ENCODE data around the gene KLHL5. TPM values are rescaled to one million over a fixed set of nuclear protein-coding genes. Genes with fewer than 3 reads are reported as not detected.

KLHL5 gene
- total and polyA plus RNA-seq, 2 of the 4 experiments (the other 2 are of a cell fraction) = 58.8 to 97.7 TPM

DNA sequence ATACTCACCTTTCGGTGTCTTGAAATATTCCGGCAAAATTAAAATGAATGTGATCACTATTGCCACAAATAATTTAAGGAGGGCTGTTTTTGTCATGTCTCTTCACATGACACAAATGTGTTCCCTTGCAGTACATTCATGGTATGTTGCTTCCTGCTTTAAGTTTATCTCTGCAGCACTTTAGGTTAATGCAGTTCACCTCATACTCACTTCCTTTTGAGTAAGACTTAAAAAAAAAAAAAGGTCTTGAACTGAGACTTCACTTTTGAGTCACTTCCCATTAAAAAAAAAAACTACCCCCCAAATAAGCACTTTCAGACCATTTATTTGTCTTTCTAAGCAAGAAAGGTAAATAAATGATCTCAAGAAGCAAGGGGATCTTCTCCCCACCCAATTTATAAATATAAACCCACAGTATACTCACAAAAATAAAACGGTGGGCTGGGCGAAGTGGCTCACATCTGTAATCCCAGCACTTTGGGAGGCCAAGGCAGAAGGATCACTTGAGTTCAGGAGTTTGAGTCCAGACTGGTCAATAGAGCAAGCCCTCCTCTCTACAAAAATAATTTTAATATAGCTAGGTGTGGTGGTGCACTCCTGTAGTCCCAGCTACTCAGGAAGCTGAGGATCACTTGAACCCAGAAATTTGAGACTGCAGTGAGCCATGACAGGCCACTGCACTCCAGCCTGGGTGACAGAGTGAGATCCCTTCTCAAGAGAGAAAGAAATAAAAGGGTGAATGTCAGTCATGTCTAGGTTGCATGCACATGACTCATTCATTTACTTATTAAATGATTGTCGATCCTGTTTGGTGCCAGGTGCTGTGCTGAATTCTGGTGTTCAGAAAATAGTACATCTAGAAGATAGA lies 29.6 kb upstream of the KLHL5 start, which contains the start of gene TMEM156:
Gene TMEM156 (minus strand): TSS at position 192 of the 868 bp plus-strand sequence. CDS start 96 bp downstream, at position 96.
- Histone ChIP-seq H2BK5ac (ENCODE audit: low read depth, low read length, poor library complexity, severe bottlenecking) (peak within 1 kb of the TSS; percentile 93), H3K4me1 (ENCODE audit: control insufficient read depth, insufficient read depth, low read length) (peaks cover 20% of the 10 kb centered on the region), H3K56ac (ENCODE audit: extremely low read depth, insufficient read depth, low read length) (peak within 1 kb of the TSS; percentile 78), H3K23ac (ENCODE audit: low read depth, low read length) (peak within 1 kb of the TSS; percentile 50; the same call in 1 of the 2 replicates), H2AK5ac (ENCODE audit: low read depth, low read length) (peak within 1 kb of the TSS; percentile 98), H4K20me1 (ENCODE audit: insufficient read depth, low read length) (no peaks in the 10 kb centered on the region), H4K5ac (ENCODE audit: low read depth, low read length) (peak within 1 kb of the TSS; percentile 67), H2BK20ac (ENCODE audit: low read depth, low read length) (peak within 1 kb of the TSS; percentile 90), H3K9ac (ENCODE audit: low read depth, low read length) (peak within 1 kb of the TSS; percentile 21; the same call in 1 of the 2 replicates), H2AFZ (replicated peaks; ENCODE audit: low read length, poor library complexity) (no peak within 1 kb of the TSS), H3K36me3 (ENCODE audit: control insufficient read depth, insufficient read depth, low read length) (no peaks in the 10 kb centered on the region), H2BK15ac (ENCODE audit: low read depth, low read length) (peak within 1 kb of the TSS; percentile 91; the same call in 2 of the 3 replicates), H4K91ac (ENCODE audit: insufficient read depth, low read depth, low read length) (peak within 1 kb of the TSS; percentile 83), H3K27ac (ENCODE audit: insufficient read depth, low read length) (peak within 1 kb of the TSS; percentile 87), H3K14ac (replicated peaks; ENCODE audit: low read depth, low read length) (peak within 1 kb of the TSS; percentile 89), H3K4me3 (ENCODE audit: insufficient read depth, low read depth, low read length) (no peak within 1 kb of the TSS), H2BK120ac (ENCODE audit: low read depth, low read length) (peak within 1 kb of the TSS; percentile 97), H3K4me2 (ENCODE audit: low read depth, low read length) (no peak within 1 kb of the TSS; the same call in 1 of the 2 replicates), H3K27me3 (ENCODE audit: control insufficient read depth, insufficient read depth, low read length) (no peaks in the 10 kb centered on the region), H3K79me1 (ENCODE audit: low read depth in 1 of 2, low read length in 2 of 2) (peaks cover 0 to 4% of the 10 kb centered on the region in 2 experiments; a peak in 2 of 4 replicates), H4K8ac (ENCODE audit: low read depth in 2 of 2, low read length in 2 of 2) (peak within 1 kb of the TSS; percentile 82 to 85), H3K9me1 (ENCODE audit: insufficient read depth, low read length) (peaks cover 4% of the 10 kb centered on the region; the same call in 1 of the 2 replicates), H3K9me3 (ENCODE audit: control insufficient read depth, insufficient read depth, low read length) (no peaks in the 10 kb centered on the region), H3K4ac (ENCODE audit: low read depth, low read length) (peak within 1 kb of the TSS; percentile 96), H3K18ac (ENCODE audit: low read depth, low read length) (peak within 1 kb of the TSS; percentile 83), H2AK9ac (replicated peaks; ENCODE audit: low read depth, low read length, poor library complexity) (no peak within 1 kb of the TSS)
- DNase-seq = peak; percentile 80
- TF ChIP-seq MXI1 (IDR thresholded peaks at IDR 0.05; ENCODE audit: borderline replicate concordance, low read depth, low read length) (no peak), POLR2A (IDR thresholded peaks at IDR 0.05; ENCODE audit: low read depth, low read length) (no peak), MAZ (IDR thresholded peaks at IDR 0.05; ENCODE audit: borderline replicate concordance, low read depth, low read length) (no peak), RFX5 (IDR thresholded peaks at IDR 0.05; ENCODE audit: low read depth, low read length) (no peak), SMC3 (IDR thresholded peaks at IDR 0.05; ENCODE audit: low read depth, low read length) (no peak)
- TF ChIP-seq, protein P1, sequence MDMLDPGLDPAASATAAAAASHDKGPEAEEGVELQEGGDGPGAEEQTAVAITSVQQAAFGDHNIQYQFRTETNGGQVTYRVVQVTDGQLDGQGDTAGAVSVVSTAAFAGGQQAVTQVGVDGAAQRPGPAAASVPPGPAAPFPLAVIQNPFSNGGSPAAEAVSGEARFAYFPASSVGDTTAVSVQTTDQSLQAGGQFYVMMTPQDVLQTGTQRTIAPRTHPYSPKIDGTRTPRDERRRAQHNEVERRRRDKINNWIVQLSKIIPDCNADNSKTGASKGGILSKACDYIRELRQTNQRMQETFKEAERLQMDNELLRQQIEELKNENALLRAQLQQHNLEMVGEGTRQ (IDR thresholded peaks at IDR 0.05; ENCODE audit: low read depth, low read length) = no peak
- TF ChIP-seq, protein P2, sequence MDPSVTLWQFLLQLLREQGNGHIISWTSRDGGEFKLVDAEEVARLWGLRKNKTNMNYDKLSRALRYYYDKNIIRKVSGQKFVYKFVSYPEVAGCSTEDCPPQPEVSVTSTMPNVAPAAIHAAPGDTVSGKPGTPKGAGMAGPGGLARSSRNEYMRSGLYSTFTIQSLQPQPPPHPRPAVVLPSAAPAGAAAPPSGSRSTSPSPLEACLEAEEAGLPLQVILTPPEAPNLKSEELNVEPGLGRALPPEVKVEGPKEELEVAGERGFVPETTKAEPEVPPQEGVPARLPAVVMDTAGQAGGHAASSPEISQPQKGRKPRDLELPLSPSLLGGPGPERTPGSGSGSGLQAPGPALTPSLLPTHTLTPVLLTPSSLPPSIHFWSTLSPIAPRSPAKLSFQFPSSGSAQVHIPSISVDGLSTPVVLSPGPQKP (IDR thresholded peaks at IDR 0.05; ENCODE audit: borderline replicate concordance, low read depth, low read length) = no peak
- peak; percentile 63 for ATAC-seq (ENCODE audit: low read depth)
- intact Hi-C loops (cut with micrococcal nuclease) = no loop called here
- ChIA-PET POLR2A (ENCODE audit: unreplicated experiment) (no interaction called here), CTCF (no interaction called here)
- BruUV-seq (replicated peaks) = no TSS peak
- dilution Hi-C loops (cut with HindIII; ENCODE audit: low sequenced_read_pairs, unreplicated experiment) = no loop called here
- in situ Hi-C loops (cut with MboI; ENCODE audit: low sequenced_read_pairs) = no loop called here
- WGBS, 2 experiments (ENCODE audit: extremely low coverage in 2 of 2, insufficient read length in 1 of 2) = no CpG with 5 or more reads among the region's 5 CpGs

All from IMR-90 (cell line).